Fibroblast of skin of left quadriceps (primary cell): ENCODE results near the gene CCDC92B.

Experiments
- DNase-seq, 2 experiments: peaks; one replicate each; pipeline ENCODE4 v3.0.0-alpha.2; 2013; ENCODE audit warnings: low read depth in 2 of 2

Gene CCDC92B

DNA sequence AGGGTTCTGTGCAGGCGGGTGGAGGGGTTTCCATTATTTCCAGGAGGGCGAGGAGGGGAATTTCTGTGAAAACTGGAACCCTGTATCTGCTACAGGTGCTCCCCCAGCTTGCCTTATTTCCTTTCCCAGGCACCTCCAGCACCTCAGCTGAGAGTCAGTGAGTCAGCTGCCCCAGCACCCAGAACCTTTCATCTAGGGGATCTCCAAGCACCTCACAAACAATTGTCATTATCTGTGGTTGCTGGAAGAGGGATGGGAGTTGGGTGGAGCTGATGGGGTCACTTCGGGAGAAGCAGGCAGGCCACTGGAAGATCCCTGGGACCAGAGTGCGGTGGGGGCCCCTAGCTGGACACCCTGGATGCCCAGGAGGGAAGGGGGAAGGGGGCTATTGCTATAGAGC, 27.8 kb downstream of the CCDC92B start:
- DNase-seq = no peak

DNA sequence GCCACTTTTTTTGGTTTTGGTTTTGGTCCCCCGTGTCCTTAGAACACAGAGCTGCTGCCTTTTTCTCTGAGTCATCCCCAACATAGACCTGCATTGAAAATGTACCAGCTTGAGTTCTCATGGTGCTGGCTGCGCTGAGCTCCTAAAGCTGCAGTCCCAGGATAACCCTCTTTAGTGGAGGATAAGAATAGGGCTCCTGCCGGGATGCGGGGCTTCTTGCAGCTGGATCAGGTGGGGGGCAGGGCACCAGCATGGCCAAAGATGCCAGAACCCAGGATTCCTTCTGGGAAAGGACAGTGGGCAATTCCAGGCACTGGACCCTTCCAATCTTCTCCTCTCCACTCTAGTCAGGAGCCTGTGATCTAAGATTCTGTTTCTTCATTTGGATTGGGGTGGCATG, 29.6 kb downstream of the CCDC92B start:
- DNase-seq = no peak

DNA sequence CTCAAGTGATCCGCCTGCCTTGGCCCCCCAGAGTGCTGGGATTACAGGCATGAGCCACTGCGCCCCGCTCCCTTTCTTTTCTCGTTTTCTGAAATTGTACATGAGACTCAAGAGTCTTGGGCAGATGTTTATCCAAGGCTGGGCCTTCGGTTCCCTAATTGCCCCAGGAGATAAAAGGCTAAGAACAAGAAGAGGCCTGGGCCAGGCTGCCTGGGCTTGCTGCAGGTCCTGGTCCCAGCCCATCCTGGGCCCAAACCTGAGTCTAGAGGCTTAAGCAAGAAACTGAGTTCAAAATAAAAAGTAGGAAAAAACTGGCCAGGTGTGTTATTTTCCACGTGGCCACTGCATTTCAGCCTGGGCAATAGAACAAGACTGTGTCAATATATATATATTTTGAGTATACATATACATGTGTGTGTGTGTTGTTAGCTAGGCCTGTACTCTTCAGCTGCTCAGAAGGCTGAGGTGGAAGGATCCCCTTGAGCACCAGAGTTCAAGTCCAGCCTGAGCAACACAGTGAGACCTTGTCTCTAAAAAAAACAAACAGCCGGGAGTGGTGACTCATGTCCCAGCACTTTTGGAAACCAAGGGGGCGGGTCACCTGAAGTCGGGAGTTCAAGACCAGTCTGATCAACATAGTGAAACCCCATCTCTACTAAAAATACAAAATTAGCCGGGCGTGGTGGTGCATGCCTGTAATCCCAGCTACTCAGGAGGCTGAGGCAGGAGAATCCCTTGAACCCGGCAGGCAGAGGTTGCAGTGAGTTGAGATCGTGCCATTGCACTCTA, 31.1 kb downstream of the CCDC92B start:
- DNase-seq = no peak

- DNase-seq = no peak
Observed at GRCh38 chr17:2716649-2717048, 32.8 kb downstream of the CCDC92B start.

GRCh38 chr17:2713881-2714280, 35.6 kb downstream of the CCDC92B start:
- no peak for DNase-seq

DNA sequence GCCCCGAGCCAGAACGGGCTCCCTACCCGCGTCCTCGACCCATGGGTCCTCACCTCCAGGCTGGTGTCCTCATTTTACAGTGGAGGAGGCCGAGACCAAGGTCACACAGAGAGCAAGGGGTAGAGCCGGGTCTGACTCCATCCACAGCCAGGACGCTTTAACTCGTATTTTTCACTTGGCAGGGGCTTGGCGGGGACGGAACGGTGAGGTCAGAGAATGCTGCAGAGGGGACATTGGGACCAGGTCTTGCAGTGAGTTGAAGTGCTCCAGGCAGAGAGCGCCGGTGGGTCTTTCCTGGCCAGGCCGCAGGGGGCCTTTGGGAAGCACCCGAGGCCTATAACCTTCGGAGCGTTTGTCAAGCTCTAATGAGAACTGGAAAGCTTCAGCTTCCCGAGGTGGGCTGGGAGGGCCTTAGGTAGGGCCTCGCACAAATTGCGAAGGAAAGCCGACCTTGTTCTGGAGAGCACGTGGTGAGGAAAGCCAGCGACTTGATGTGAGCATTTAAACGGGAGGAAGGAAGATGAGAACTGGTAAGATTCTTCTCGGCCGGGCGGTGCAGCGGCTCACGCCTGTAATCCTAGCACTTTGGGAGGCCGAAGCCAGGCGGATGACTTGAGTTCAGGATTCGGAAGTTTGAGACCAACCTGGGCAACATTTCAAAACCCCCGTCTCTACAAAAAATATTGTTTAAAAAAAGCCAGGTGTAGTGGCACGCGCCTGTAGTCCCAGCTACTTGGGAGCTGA, 37.0 kb downstream of the CCDC92B start:
- no peak for DNase-seq

DNA sequence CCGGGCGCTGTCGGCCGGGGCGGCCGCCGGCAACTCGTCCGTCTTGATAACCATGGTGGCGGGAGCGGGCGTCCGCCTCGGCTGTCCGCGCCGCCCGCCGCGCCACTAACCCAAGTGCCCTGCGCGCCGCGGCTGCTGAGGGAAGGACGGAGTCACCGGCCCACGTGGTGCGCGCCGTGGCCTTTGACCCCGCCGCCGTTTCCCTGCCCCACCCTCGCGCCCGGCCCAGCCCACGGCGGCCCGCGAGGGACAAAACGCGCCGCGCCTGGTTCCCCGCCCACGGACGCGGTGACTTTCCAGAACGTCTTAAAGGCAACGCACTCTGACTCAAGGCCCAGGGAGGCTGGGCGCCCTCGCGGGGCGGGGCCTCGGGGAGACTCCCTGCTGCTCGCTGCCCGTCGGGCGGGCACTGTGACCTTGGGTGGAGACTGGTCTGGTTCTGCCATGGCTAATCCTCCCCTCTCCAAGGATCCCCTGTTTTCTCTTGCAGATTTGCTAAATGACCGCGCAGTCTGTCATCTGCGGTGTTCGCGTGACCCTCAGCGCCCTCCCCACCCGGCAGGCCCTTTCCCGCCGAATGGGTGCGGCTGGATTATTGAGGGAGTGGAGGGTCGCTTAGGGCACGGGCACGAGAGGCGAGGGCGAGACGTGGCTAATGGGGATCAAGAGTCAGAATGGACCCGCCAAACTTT, 37.7 kb downstream of the CCDC92B start, which contains the start of gene CLUH:
TSS of gene CLUH (minus strand) at position 157 of the 692 bp plus-strand sequence. CDS start at position 54, 103 bp downstream.
- DNase-seq = peak; percentile 91 to 93

- no peak for DNase-seq
Observed at GRCh38 chr17:2710803-2711607, 38.4 kb downstream of the CCDC92B start.

DNA sequence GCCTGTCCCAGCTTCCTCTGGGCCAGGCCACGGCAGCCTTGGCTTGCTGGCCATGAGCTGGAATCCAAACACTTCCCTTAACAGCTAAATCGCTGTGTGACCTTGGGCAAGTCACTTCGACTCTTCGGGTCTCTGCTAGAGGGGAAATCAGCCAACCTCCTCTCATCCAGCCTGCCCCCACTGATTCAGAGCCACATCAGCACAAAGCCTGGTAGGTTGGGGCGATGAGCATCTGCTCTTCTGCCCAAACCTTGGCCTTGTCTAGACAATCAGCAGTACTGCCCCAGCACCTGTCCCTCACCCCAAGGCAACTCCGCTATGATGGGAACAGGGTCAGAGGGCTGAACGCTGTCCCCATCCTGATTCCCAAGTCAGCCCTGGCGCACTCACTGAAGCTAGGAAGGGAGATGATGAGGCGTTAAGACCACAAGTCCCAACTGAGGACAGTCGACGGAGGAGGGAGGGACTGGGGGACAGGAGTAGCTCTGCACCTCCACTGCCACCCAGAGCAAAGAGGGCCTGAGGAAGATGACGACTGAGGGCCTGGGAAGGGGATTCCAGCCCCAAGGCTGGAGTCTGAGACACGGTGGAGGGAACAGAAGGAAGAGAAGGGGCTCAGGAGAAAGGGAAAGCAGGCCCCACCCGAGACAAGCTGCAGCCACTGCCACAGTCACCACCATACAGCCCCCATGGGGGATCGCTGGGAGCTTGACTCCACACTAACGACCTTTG, 39.2 kb downstream of the CCDC92B start:
- DNase-seq = no peak

DNA sequence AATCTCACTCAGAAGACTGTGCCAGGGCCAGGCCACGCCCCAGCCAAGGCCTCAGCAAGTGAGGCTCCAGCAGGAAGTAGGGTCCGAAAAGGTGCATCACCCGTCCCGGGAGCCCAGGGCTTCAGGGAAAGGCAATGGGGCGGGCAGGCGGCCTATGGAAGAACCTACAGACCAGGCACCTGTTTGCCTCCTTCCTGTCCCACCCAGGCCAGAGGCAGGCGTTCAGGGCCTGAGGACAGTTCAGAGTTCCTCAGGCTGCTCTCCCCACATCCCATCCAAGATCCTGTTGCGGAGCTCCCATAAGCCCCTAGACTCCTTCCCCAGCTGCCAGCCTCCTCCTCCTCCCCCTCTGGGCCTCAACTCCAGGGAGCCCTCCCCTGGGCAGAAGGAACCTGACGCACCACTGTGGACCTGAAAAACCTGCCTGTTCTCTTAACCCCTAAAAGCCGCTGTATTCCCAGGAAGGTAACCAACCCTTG, 40.2 kb downstream of the CCDC92B start:
- no peak for DNase-seq

DNA sequence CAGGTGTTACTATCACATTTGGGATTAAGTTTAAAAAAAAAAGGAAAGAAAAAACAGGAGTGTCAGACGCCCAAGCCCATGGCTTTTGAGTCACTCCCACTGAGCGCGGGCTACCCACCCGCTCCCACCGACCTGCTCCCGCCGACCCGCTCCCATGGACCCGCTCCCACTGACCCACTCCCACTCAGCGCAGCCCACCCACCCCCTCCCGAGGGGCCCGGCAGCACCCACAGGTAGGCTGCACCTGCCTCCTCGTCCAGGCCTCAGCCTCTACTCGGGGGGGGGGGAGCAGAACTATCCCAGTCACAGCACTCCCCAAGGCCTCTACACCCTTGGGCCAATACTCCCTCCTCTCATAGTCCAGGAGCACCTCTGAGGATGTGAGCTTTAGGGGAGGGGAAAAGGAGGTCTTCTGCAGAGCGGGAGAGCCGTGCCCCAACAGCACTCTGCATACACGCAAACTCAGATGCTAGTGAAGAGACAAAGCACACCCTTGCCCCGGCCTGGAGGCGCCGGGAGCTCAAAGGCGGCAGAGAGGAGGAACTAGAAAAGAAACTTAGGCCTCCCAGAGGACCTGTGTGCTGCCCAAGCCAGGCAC, 40.8 kb downstream of the CCDC92B start:
- DNase-seq = no peak

DNA sequence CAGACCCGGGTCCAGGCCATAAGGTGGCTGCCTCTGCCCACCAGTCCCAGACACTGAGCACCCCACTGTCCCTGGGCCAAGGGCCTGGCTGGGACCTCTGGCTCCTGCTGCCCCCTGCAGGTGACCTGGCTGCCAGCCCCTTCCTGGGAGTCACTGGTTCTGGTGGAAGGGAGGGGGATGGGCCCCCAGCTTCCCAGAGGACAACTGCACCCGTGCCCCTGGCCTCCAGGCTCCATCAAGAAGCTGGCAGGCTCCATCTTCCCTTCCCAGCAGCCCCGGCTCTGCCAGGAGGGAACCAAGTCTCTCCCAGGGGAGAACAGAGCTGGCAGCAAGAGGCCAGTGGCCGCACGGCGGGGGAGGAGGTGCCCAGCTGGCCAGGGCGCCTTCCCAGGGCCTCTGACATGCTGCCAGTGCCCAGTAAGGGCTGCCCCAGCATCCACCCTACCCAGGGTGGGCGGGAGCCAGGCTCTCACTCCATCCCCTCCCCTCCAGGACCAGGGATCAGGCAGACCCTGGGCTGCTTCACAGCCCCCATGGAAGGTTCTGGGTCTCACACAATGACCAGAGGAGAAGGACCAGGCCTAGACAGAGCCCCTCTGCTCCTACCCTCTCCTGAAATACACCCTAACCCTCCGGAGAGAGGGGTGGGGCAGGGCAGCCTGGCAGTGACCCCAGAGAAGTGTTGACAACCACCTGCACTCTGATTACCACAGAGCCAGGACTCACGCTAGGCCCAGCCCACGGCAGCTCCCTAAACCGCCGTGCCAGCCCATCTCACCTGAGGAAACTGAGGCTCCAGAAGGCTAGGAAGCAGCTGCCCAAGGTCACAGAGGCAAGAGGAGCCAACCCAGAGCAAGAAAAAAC, 41.5 kb downstream of the CCDC92B start:
- DNase-seq = no peak

DNA sequence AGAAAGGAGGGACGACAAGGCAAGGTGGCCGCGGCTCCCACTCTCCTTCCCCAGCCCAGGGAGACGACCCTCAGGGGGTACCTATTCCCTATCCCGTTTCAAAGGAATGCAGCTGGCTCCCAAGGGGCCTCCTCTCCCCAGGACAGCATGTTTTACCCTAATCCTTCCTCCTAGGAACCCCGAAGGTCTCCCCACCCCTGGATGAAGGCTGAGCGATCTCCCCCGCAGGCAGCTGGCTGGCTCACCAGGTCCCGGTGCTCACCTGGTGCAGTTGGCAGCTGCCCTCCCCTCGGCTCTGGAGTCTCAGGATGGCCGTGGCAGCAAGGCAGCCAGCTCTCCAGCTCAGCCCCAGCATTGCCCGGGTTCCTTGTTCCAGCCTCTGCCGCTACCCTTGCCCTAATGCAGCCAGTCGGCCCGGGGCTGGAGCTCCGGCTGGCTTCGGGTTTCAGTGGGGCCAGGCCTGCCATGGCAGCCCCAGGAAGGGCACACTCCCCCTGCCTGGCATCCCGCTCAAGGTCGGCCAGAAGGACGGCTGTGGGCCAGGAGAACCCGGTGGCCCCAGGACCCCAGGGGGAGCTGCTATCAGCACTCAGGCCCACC, 42.4 kb downstream of the CCDC92B start:
- DNase-seq = no peak

- no peak for DNase-seq
Observed at GRCh38 chr17:2705888-2706795, 43.3 kb downstream of the CCDC92B start.

DNA sequence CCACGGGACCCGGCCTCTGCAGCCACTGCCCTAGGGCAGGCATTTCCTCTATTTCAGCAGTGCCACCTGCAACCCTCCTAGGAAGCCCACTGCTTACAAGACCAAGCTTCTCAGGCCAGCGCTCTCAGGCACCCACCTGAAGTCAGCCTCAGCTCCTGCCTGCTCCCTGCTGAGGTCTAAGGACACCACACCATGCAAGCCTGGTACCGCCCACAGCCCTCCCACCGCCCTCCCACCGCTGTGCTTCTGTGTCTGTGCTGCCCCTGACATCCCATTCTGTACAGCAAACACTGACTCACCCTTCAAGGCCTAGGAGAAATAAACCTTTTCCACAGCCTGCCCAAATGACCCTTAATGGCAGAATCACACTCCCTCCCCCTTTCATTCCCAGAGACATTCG, 44.2 kb downstream of the CCDC92B start:
- DNase-seq = no peak

GRCh38 chr17:2704890-2705248, 44.6 kb downstream of the CCDC92B start:
- no peak for DNase-seq

- no peak for DNase-seq
Observed at GRCh38 chr17:2704031-2704889, 45.2 kb downstream of the CCDC92B start.
